ENCODE results near the gene KRT76.

DNA sequence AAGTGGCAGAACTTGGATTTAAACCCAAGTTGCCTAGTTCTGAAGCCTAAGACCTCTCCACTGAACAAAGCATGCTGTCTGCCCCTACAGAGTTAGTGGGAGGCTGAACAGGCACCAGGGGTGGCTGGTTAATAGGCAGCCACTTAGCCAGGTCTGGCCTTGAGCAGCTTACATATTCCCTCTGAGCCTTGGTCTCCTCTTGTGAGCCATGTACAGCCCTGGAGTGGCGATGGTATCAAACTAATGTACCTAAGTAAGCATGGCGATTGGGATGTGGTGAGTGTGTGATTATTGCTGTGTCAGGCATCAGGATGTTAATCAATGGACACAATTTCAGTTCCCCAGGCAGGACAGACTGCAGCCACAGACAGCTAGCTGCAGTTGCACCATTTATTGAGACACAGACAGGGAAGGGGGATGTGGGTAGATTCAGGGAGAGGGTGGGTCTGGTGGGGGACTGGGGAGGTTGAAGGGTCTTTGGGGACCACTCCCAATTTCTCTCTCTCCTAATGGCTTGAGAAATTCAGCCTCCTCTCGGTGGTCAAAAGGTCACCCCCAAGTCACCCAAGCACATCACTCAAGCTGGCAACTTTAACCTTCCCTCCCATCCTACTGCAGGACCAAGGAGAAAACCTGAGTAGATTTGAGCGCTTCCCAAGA lies 44.1 kb upstream of the KRT76 start:
- no peak for TF ChIP-seq EZH2 (IDR thresholded peaks at IDR 0.05; ENCODE audit: borderline replicate concordance, control insufficient read depth, low read depth, low read length)
- TF ChIP-seq BHLHE40 (IDR thresholded peaks at IDR 0.05; ENCODE audit: borderline replicate concordance in 1 of 2, low read depth in 2 of 2, low read length in 1 of 2) = no peak
- TF ChIP-seq MYC (IDR thresholded peaks at IDR 0.05; ENCODE audit: insufficient read depth, insufficient read length, insufficient replicate concordance, low read length, severe bottlenecking) = no peak
- no peak for TF ChIP-seq MTA2 (IDR thresholded peaks at IDR 0.05; ENCODE audit: low read depth)
- TF ChIP-seq, protein P1, sequence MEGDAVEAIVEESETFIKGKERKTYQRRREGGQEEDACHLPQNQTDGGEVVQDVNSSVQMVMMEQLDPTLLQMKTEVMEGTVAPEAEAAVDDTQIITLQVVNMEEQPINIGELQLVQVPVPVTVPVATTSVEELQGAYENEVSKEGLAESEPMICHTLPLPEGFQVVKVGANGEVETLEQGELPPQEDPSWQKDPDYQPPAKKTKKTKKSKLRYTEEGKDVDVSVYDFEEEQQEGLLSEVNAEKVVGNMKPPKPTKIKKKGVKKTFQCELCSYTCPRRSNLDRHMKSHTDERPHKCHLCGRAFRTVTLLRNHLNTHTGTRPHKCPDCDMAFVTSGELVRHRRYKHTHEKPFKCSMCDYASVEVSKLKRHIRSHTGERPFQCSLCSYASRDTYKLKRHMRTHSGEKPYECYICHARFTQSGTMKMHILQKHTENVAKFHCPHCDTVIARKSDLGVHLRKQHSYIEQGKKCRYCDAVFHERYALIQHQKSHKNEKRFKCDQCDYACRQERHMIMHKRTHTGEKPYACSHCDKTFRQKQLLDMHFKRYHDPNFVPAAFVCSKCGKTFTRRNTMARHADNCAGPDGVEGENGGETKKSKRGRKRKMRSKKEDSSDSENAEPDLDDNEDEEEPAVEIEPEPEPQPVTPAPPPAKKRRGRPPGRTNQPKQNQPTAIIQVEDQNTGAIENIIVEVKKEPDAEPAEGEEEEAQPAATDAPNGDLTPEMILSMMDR (IDR thresholded peaks at IDR 0.05 in 2 of 3, conservative IDR thresholded peaks at IDR 0.05 in 1 of 3; ENCODE audit: control insufficient read depth in 2 of 3, extremely low read depth in 1 of 3, insufficient read depth in 1 of 3, low read depth in 3 of 3, low read length in 3 of 3) = no peak

Data from GM12878 (cell line).